ENCODE measurements around the gene MLKL.
"Not testable (repeated sequence)": the region's sequence is repeated elsewhere in the genome, so short reads cannot be mapped to it uniquely, and the experiment has no call there.

Gene MLKL

GRCh38 chr16:74713876-74714275 is 13.2 kb upstream of the MLKL start:
- intact Hi-C loops (cut with DNase I) = no loop called here
- peak in 1 of 42 donors; percentile 24 for DNase-seq

DNA sequence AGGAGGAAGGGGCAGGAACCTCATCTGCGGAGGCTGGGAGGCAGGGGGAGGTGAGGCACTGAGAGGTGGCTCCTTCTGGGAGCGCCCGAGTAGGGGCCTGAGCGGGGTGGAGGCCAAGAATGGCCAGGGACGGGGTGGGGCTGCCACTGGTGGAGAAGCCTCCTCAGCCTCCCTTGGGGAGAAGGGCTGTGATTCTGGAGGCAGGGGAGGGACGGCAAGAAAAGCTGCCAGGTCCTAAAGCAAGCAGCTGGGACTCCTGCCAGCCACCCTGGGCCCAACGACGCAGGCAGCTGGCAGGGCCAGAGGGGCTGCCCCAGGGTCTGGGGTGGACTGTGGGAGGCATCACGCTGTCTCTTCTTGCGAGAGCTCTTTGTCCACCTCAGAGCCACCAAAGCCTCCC is 12.7 kb upstream of the MLKL start:
- intact Hi-C loops (cut with DNase I) = no loop called here
- DNase-seq = peak in 4 of 42 donors; percentile 39 to 60 (median 50)

- DNase-seq = no peak
- intact Hi-C loops (cut with DNase I) = no loop called here
These were observed 11.3 kb upstream of the MLKL start for GRCh38 chr16:74711938-74712337.

- intact Hi-C loops (cut with DNase I) = no loop called here
These were observed 9.7 kb upstream of the MLKL start for GRCh38 chr16:74710401-74710800.

GRCh38 chr16:74709441-74709877 is 8.8 kb upstream of the MLKL start:
- DNase-seq = peak; percentile 67 to 96 (median 92)
- intact Hi-C loops (cut with DNase I) = loop anchor here (2.0 to 5.0 kb wide), 2 partner anchors 103 to 153 kb away; no protein-coding TSS in a partner anchor

More at GRCh38 chr16:74710401-74710800, 9.7 kb upstream of the MLKL start:
- DNase-seq = no peak

DNA sequence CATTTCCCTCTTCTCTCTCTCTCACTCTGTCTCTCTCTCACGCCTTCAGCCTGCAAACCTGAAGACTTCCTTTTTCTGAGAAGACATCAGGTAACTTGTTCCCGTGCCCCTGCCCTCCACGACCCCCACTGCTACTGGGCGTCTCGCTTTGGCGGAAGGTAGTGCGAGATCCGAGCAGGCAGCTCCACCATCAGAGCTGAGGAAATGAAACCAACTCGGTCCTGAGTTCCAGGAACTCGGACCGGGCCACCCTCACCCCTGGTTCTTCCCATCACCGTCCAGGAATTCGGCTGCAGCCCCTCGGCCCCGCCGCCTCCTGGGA is 585 bp downstream of the MLKL start:
- peak in 4 of 42 donors; percentile 18 to 58 (median 21) for DNase-seq
- intact Hi-C loops (cut with DNase I) = no loop called here

DNA sequence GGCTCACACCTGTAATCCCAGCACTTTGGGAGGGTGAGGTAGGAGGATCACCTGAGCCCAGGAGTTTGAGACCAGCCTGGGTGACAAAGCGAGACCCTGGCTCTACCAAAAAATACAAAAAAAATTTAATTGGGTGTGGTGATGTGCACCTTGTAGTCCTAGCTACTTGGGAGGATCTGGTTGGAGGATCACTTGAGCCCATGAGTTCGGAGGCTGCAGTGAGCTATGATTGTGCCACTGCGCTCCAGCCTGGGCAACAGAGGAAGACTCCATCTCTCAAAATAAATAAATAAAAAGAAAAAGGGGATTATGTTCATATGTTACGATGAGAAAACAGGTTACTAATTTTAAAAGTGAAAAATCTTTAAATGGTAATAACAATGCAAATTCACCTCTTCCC is 996 bp downstream of the MLKL start:
- intact Hi-C loops (cut with DNase I) = no loop called here
- no peak for DNase-seq

GRCh38 chr16:74698222-74698621 is 2.4 kb downstream of the MLKL start:
- intact Hi-C loops (cut with DNase I) = no loop called here

DNA sequence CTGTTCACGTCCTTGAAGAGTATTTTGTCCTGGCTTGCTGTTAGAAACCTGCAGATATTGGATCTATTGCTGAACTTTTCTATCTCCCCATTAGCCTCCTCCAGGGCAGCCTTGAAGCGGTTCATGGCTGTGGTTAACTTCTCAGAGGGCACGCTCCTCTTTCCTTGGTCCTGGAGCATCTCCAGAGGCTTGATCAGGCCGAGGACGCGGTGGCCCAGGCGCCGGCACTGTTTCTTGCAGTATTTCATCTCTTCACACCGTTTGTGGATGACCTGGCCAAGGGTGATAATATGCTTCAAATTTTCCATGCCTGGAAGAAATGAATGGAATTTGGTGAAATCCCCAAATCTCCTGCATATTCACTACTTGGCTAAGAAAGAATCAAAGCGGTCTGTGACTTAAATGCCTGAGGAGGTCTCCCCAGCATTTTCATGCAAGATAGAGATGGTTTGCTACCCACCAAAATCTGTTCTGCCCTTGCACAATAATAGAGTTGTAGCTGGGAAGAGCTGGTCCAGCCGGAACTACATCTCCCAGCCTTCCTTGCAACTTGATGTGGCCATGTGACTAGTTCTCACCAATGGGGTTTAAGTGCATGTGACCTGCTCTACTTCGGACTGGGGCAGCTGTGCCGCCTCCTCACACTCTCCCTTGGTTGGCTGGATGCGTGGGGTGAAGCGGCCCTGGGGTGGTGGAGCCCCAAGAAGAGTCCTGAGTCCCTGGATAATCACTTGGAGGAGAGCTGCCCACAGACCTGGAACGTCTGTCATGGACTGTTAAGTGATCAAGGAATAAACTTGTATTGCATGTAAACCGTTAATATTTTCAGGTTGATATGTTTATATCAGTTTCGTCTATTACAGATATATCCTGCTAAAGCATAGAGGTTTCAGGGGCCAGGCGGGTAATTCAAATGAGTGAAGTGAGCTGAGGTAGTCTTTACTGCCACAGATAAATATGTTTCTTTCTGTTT is 4.9 kb downstream of the MLKL start:
- intact Hi-C loops (cut with DNase I) = no loop called here
- peak; percentile 60 to 97 (median 91) for DNase-seq

More at GRCh38 chr16:74698222-74698621, 2.4 kb downstream of the MLKL start:
- no peak for DNase-seq

- no peak for DNase-seq
- intact Hi-C loops (cut with DNase I) = no loop called here
These were observed 9.4 kb downstream of the MLKL start for GRCh38 chr16:74691093-74691855.

- no peak for DNase-seq
- intact Hi-C loops (cut with DNase I) = no loop called here
These were observed 18.1 kb downstream of the MLKL start for GRCh38 chr16:74682556-74682955.

- no peak for DNase-seq
- intact Hi-C loops (cut with DNase I) = no loop called here
These were observed 20.0 kb downstream of the MLKL start for GRCh38 chr16:74680681-74681080.

DNA sequence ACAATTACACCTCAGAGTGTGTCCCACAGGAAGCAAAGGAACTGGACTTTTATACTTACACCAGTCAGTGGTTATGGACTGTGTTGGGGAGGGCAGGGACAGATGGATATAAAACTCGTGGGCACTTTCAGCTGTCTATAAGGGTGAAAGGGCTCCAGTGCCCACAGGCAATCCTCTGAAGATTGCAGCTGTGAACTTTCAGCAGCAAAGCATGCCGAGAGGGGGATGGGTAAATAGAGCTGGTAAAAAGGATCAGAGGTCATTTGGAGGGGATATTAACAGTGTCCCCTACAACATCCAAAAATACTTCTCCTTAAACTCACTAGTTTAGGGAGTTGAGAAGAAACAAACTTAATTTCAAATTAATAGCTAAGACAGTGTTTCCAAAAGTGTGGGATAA is 20.7 kb downstream of the MLKL start:
- DNase-seq = no peak
- intact Hi-C loops (cut with DNase I) = no loop called here

DNA sequence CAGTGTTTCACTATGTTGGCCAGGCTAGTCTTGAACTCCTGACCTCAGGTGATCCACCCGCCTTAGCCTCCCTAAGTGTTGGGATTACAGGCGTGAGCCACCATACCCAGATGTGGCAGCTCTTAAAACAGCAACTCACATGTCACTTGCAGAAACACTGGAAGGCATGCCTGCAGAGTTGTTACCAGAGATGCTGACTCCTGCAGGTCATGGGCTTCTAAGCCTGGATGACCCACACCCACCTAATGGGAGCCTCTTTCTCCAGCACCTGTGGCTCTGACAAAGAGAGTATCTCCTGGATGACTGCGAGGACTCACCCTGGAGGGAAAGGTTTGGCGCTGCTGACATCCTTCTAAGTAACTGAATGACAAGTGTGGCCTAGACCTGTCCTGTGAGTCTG is 22.8 kb downstream of the MLKL start:
- no peak for DNase-seq
- intact Hi-C loops (cut with DNase I) = no loop called here

GRCh38 chr16:74673876-74674275 is 26.8 kb downstream of the MLKL start:
- DNase-seq = no peak
- intact Hi-C loops (cut with DNase I) = no loop called here

GRCh38 chr16:74668877-74669276 is 31.8 kb downstream of the MLKL start:
- intact Hi-C loops (cut with DNase I); DNase-seq: not testable (repeated sequence)

- intact Hi-C loops (cut with DNase I) = no loop called here
- peak in 37 of 42 donors; percentile 7 to 67 (median 35) for DNase-seq
These were observed 33.4 kb downstream of the MLKL start for GRCh38 chr16:74667255-74667700.

GRCh38 chr16:74666425-74667254 is 34.0 kb downstream of the MLKL start, which contains the start of gene RFWD3:
RFWD3 (minus strand) TSS chr16:74666877; CDS start chr16:74661449, 5,428 bp downstream.
- peak; percentile 94 to 100 (median 99) for DNase-seq
- intact Hi-C loops (cut with DNase I) = no loop called here

- DNase-seq = no peak
- intact Hi-C loops (cut with DNase I) = no loop called here
These were observed 34.6 kb downstream of the MLKL start for GRCh38 chr16:74666010-74666421.
